Lung microvascular endothelial cell (primary cell): ENCODE results near the gene NUFIP1. TPM values are rescaled to one million over a fixed set of nuclear protein-coding genes. Genes with fewer than 3 reads are reported as not detected.
"Not testable (repeated sequence)": the region's sequence is repeated elsewhere in the genome, so short reads cannot be mapped to it uniquely, and the experiment has no call there.

Source experiments
- DNase-seq, 2 donors: peaks; one replicate each; pipeline versions ENCODE4 v3.0.0 to v3.0.0-alpha.2; 2010; ENCODE audit warnings: low read depth in 2 of 2
- total RNA-seq: library from RNA; depleted of rRNA; stranded (reverse); fragments of >200 nt; gene quantifications from 2 replicates; pipeline ENCODE4 v1.2.1, GENCODE V29; 2014

Gene NUFIP1
- total RNA-seq, 1 donor from 2014 or later: 1.6 TPM

DNA sequence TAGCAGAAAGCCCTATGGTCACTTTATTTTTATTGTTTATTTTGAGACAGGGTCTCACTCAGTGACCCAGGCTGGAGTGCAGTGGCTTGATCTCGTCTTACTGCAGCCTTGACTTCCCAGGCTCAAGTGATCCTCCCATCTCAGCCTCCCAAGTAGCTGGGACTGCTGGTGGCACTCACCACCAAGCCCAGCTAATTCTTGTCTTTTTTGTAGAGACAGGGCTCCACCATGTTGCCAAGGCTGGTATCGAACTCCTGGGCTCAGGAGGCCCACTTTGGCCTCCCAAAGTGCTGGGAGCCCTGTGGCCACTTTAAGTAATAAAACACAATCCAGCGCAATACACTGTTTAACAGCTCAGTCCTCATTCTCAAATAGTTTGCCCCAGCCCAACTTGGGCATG, 69.3 kb downstream of the NUFIP1 start:
- no peak for DNase-seq

DNA sequence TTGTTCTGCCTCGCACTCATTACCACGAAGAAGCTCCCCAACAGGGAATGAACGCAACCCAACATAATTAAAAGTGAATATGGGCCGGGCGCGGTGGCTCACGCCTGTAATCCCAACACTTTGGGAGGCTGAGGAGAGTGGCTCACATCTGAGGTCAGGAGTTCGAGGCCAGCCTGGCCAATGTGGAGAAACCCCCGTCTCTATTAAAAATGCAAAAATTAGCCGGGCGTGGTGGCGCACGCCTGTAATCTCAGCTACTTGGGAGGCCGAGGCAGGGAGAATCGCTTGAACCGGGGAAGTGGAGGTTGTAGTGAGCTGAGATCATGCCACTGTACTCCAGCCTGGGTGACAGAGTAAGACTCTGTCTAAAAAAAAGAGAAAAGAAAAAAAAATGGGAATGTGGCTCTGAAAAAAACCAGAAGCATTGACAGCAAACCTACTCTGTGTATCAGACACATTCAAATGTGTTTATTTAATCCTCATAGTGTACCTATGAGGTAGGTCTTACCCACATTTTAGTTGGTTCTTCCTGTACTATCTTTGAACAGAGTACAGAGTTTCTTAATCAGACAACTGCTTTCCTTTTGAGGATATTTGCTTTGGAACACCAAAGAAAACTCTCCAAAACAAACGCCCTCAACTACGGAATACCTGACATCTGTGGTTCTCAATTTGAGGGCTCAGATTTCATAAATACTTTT, 70.0 kb downstream of the NUFIP1 start:
- no peak for DNase-seq

DNA sequence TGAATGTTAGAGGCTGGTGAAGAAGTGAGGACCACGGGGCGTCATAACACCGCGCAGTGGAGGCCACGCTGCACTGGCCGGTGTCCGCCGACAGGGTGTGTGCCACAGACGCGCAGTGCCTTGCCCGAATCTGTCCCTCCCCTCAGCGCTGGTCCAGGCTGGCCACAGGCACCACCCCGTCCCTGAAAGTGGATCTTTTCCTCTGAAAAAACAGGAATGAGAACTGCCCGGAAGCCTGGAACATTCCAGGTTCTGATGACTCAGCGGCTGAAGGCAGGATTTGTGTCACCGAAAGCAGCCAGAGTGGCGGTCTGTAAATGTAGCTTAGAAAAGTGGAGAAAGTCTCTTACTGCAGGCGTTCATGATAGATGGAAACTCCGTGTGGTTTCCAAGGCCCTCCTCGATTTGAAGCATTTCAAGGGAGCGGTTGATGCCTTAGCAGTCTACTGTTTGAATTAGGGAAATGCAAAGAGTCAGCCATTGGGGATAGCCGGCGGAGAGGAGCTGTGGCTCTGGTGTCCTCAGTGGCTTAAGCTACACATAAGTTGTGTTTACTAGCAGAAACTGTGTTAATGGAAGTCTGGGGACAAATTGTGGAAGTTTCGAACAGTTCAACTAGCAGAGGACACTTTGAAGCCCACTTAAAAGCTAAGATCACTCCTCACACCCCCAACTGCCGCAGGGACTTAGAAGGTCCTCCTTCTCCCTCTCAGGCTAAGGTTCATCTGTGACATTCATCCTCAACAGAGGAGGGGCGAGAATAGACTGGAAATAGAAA, 70.8 kb downstream of the NUFIP1 start:
- peak; percentile 95 to 97 for DNase-seq

DNA sequence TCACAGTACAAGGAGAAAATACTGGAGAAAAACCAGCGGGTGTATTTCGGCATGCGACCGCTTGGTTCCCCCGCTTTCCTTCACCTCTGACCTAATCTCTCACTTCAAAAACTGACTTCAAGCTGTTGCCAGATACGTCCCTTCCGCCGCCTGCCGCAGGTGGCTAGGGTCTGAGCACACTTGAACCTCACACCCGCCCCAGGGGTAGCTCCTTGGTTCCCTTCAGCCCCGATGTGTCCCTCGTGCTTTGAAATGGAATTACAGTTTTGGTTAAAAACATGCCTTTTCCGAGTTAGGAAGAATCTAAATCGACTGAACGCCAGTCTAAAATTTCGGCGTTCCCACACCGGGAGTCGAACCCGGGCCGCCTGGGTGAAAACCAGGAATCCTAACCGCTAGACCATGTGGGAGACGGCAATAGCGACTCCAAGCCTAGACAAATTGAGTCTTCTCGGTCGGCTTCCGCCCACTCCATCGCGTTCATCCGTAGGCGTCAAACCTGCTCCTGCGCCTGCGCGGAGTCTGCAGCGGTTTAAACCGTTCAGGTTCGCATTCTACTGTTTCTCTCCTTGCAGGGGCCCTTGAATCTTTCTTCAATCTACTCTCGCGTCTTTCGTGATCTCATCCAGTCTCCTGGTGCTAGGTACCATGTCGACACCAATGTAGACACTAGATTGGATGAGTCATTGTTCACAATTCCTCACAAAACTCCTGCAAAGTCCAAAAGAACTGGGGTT, 71.5 kb downstream of the NUFIP1 start:
- DNase-seq: peak; percentile 95 to 97

DNA sequence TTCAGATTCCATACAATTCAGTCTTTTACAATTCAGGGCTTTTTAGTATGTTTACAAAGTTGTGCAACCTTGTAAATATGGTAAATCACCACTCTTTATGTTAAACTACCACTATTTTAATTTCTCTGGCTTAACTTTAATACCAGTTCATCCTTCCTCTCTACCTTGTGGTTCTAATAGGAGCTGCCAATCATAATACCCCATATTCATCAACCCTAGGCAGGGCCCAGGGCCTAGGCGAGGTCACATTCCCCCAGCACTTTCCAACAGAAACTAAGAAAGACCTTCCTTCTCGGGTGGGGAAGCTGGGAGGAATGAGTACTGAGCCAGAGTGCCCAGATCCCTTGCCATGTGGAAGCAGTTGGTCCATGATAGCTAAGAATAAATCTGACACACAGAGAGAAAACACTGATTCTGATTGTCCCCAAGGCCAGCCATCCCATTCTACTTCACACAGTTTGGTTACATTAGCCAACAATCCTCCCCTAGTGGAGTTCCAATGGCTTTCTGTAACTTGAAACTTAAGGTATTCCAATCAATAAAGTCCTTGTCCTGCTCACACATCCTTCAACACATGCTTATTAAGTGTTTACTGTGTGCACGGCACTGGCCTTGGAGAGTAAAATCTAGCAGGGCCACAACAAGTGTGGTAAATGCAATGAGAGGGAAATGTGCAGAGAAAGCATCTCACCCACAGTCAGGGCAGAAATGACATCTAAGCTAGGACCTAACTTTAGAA, 76.8 kb downstream of the NUFIP1 start:
- no peak for DNase-seq

DNA sequence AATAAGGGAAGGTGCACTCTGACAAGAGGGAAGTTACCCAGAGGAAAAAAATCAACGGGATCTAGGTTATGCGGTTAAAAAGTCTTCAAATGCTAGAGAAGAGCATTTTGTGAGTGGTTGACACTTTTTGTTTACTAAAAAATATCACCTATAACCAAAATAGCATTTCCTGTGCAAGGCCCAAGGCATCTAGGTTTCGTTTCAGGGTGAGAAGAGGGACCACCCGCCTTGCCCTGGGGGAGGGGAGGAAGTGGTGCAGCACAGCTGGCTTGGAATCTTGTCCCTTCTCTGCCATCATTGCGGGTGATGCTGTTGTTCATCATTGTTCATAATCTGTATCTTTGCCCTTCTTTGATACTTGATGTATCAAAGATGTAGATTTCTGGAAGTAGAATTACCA, 80.6 kb downstream of the NUFIP1 start:
- DNase-seq: no peak

DNA sequence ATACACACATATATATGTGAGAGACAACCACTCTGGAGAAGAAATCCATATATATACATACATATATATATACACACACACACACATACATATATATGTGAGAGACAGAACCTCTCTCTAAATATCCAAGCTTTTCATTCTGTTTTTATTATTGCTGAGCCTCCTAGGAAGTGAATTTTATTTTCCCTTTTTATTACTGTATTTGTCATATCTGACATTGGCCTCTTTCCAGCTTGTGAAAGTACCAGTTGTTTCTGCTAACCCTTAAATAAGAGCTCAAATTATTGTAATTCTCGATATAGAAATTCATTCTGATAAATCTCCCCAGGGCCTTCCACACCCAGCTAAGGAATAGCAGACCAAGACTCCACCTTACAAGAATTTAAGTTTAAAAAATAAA, 81.0 kb downstream of the NUFIP1 start:
- peak in 1 of 2 donors; percentile 57 for DNase-seq

DNA sequence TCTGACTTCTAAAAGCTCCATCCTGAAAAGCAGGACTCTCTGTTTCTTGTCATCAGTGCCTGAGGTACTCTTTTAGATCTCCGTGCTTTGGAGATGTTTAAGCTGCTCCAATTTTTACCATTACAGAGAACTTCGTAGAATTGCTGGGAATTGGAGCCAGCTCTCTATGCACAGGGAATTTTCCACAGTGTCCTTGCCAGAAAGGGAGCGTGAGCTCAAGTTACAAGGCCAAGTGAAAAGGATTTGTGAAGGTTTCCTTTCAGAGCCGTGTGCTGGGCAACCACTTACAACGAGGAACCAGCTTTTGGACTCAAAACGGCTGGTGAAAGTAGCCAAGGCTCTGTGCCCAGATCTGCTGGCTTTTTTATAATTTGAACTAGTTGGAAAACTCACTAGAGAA, 82.6 kb downstream of the NUFIP1 start:
- no peak for DNase-seq

DNA sequence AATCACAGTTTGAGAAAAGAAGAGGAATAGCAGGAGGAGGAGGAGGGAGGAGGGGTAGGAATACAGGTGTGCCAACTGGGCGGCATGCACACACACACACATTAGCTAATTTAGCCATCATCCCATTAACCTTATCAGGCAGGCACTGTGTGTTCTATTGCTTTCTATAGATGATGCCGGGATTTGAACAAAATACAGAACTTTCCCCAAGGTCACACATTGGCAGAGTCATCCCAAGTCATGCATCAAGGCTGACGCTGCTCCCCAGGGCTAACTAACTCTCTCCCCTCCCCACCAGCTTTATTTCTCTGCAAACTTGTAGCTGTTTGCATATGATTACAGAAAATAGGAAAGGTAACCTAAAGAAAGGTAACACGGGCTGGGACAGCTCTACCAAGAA, 83.0 kb downstream of the NUFIP1 start:
- DNase-seq: no peak

DNA sequence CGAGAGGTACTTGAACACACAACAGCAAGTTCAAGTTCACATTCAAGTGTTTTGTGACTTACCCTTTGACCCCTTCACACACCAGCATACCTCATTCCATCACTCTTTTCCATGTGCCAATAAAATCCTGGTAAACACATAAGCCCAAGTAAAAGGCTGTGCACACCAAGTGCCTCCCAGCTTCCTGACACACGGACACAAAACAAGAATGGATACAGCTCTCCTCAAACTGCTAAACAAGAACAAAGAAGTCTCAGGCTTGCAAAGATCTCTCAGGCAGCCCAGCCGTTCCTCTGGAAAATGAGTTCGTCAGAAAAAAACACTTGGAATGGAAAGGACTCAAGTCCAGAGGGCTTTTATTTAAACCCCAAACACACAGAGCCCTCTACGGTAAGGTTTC, 83.7 kb downstream of the NUFIP1 start:
- DNase-seq: no peak

DNA sequence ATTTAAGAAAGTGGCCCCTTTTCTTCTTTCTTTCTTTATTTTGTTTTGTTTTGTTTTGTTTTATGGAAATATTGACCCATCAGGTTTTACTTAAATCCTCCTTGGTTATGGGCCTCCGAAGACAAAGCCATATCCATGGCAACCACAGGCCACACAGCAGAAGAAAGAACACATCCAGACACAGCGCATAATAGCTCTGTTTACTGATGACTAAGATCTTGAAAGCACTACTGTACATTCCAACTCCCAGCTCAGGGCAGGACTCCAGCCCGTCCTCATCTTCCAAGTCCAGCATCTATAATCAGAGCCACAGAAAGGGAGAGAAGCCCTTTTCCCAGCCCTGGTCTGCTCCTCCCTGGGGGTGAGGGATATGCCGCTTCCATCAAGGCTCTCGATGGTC, 84.3 kb downstream of the NUFIP1 start:
- peak in 1 of 2 donors; percentile 93 for DNase-seq

DNA sequence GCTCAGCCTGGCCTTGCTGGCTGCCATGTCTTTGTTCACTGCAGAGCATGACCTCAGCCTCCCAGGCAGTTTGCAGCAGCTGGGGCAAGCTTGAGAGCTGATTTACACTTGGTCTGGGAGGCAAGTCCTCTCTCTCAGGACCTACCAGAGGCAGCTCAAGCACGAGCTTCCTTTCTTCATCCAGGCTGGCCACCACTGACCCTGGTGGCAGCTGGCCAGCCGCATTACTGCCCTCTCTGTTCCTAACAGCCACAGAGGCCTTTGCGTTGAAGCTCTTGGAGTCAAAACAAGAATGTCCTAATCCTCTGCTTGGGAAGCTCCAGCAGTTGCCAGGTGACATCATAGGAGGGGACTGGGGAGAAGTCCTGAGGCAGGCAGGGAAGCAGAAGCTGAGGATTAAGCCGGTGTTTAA, 85.7 kb downstream of the NUFIP1 start:
- DNase-seq: peak in 1 of 2 donors; percentile 34

DNA sequence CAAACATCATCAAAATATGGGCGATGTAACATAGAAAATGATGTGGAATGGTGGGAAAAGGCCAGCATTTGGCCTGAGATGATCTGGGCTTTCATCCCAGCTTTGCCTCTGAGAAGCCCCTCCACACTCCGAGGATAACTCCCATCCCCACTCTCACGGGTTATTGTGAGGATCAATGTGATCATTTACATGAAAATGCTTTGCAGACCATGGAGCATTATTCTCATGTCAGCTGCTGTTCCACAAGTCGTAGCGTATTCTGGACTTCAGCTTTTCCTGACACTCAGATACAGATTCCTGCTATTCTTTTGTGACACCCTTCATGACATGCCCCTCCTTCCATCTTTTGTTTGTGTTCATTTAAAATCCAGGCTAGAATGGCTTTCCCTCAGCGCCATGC, 86.5 kb downstream of the NUFIP1 start:
- DNase-seq: no peak

DNA sequence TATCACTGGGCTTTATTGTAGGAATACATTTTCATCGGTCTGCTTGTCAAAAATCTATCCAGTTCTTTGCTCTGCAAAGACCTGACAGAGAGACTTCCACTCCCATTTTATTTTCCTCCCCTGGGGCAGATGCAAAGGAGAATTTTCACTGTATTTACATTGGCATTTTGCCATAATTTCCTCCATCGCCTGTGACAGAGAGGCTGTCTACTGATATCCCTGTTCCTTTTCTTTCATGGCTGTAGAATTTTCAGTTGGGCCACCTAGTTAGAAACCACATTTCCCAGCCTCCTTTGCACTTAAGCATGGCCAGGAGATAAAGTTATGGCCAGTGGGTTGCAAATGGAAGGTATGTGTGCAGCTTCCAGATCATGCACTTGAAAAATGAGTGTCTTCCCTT, 89.3 kb downstream of the NUFIP1 start:
- DNase-seq: peak; percentile 25 to 47

DNA sequence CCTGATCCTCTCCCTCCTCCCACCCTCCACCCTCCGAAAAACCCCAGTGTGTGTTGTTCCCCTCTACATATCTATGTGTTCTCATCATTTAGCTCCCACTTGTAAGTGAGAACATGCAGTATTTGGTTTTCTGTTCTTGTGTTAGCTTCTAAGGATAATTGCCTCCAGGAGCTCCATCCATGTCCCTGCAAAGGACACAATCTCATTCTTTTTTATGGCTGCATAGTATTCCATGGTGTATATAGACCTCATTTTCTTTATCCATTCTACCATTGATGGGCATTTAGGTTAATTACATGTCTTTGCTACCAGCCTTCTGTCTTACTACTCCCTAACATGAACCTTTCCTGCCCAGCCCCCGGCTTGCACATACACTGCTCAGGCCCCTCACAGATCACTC, 91.0 kb downstream of the NUFIP1 start:
- DNase-seq: not testable (repeated sequence)

DNA sequence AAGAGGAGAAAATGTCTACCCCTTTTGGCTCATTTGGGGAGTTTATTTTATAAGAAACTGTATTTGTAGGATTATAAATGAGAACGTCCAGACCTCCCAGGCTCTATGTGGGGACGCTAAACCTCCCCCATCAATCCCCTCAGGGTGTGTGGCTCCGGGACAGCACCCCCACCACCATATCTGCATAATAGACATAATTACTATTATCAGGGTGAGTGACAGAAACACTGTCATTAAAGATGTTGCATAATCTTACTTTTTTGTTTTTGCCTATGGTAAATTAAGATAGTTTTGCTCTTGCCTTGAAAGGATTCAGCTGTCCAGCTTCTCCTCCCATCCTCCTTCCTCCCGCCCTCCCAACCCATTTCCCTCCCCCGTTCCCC, 93.3 kb downstream of the NUFIP1 start:
- DNase-seq: no peak

DNA sequence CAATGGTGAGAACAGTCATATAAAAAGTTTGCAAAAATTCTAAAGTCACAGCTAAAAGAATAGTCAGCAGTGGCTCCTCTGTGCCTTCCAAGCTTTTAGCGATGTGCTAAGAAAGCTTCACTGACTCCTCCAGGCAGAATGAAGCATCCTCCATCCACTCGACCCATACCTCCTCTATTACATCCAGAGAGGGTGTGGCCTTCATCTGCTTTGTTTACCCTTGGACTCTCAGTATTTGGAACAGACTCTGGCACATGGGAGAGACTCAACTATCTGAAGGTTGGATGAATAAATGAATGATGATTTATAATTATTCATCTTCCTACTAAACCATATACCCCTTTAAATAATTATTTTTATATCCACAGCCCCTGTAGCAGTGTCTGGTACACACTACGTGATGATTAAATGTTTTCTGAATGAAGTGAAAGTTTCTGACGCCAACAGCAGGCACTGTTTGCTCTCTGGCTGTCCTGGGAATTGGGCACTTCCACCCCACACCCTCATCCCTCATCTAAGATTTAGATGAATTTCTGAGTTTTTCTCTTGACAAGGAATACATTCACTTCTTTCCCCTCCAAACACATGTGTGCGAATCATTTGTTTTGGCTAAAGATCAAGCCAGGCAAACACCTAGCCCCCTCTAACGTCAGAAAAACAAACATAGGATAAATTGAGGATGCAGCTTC, 93.9 kb downstream of the NUFIP1 start:
- no peak for DNase-seq

DNA sequence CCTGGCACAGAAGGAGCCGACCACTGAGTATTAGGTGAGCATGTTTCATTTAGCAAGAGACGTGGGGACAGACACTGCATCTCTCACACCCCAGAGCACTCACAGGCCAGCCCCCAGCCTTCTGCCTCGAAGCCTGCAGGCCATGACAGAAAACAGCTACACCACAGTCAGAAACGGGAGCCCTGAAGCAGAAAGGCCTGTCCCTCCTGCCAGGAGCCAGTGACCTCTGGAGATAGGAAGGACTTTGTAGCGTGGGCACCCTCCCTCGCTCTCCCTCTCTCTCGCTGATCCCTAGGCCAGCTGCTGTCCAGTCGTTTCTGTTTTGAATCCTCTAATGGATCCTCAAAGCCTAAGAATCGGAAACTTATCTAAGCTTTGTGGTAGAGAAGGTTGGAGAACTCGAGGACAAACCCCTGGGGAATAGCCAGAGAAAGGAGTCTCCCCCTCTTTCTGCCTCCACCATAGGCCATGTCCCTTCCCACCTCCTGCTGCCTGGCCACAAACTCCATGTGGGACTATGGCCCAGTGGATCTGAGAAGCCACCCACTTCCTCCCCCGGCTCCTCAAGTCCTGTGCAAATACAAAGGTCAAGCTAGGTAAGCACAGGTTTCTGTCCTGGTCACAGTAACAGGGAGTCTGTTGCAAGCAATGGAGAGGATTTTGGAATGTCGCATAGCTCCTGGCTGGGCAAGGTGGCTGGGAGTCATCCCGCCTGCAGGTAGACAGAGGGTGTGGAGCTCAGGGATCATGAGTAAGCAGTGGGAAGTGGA, 95.1 kb downstream of the NUFIP1 start:
- DNase-seq: no peak
